Measurements from ENCODE around the gene SCAPER.

DNA sequence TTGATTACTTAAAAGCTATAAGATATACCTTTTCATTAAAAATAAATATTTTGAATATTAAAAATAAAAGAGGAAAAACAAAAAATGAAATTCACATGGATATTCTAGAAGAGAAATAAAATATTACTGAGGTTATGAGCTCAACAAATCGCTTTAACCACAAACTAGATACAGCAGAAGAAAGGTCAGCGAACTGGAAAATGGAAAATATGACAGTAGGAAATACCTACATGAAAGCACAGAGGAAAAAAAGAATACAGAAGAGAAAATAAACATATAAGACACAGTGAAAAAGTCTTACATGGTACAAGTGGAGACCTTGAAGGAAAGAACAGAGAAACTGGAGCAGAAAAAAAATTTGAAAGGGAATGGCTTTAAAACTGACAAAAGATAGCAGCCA is 33.2 kb downstream of the SCAPER start:
- TF ChIP-seq, protein P1, sequence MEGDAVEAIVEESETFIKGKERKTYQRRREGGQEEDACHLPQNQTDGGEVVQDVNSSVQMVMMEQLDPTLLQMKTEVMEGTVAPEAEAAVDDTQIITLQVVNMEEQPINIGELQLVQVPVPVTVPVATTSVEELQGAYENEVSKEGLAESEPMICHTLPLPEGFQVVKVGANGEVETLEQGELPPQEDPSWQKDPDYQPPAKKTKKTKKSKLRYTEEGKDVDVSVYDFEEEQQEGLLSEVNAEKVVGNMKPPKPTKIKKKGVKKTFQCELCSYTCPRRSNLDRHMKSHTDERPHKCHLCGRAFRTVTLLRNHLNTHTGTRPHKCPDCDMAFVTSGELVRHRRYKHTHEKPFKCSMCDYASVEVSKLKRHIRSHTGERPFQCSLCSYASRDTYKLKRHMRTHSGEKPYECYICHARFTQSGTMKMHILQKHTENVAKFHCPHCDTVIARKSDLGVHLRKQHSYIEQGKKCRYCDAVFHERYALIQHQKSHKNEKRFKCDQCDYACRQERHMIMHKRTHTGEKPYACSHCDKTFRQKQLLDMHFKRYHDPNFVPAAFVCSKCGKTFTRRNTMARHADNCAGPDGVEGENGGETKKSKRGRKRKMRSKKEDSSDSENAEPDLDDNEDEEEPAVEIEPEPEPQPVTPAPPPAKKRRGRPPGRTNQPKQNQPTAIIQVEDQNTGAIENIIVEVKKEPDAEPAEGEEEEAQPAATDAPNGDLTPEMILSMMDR (IDR thresholded peaks at IDR 0.05; ENCODE audit: low read depth, low read length), result no peak
- no peak for TF ChIP-seq EZH2phosphoT487 (IDR thresholded peaks at IDR 0.05; ENCODE audit: low read depth)

Measured in OCI-LY3 (cell line).